Epithelial cell of esophagus (primary cell): ENCODE measurements around the gene RAD51B.

ENCODE experiments used
- DNase-seq: peaks from one replicate; pipeline ENCODE4 v3.0.0; 2010; ENCODE audit warnings: low read depth
- H3K4me3 ChIP-seq: 2 replicates; pipeline ENCODE4 v1.5.1; 2011; ENCODE audit warnings: mild to moderate bottlenecking, low read length, control low read depth
- CTCF ChIP-seq: IDR thresholded peaks from 2 replicates; pipeline ENCODE4 v1.5.1; 2011; ENCODE audit warnings: low read depth, mild to moderate bottlenecking, low read length, control low read depth, inconsistent platforms; ENCODE audit not compliant: insufficient read depth; ENCODE audit errors: missing control alignments

Gene RAD51B

DNA sequence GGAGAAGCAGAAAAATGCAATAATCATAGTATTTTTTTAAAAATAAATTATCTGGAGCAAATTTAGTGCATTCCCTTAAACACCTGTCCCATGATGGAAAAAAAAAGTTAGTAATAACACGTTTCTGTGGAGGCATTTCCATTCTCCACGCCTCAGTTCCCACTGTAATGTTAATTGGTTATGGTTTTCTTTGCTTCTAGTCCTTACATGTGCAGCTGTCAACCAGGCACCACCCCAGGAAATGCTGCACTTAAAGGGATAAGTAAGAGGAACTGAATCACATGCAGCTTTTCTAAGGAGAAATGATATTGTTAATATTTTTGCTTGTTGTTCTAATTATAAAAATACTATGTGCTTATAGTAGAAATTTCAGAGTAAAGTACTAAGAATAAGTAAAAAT lies 733.0 kb downstream of the RAD51B start:
- no peak for TF ChIP-seq CTCF
- H3K4me3 ChIP-seq = no peak overlapping the region
- peak; percentile 78 for DNase-seq

DNA sequence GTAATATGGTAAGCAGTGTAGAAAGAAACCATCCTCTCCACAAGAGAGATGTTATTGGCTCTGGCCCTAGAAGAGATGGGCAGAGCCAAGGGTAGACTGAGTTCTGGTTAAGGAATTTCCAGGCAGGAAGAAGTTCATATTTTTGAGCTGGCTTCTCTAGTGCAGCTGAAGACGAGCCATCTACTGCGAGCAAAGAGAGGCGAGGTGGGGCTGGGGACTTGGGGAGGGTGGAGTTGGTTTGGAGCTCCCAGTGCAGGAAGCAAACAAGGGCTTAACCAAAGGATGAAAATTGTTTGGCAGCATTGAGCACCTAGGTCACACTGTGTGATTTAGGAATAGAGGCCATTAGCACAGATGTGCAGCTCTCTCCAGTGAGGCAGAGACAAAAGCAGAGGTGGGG lies 733.7 kb downstream of the RAD51B start:
- no peak for TF ChIP-seq CTCF
- H3K4me3 ChIP-seq = no peak overlapping the region
- DNase-seq = no peak

DNA sequence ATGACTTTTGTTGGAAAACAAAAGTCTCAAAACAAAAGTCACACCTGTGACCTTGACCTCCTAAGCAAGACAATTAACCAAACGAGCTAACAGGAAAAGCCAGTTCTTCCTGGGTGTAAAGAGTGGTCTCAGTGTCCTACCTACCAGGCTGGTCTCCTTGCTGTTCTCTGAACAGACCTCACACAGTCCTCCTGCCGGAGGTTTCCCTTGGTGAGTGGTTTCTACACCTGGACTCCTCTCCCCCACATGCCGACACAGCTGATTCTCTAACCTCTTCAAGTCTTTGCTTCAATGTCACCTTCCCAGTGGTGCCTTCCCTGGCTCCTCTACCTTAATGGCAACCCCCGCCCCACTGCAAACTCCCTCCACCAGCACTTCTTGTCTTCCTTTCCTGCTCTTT lies 734.7 kb downstream of the RAD51B start:
- no peak for DNase-seq
- no peak overlapping the region for H3K4me3 ChIP-seq
- TF ChIP-seq CTCF = no peak

- DNase-seq = no peak
- no peak overlapping the region for H3K4me3 ChIP-seq
- no peak for TF ChIP-seq CTCF
Measured at GRCh38 chr14:68556253-68556652, 736.7 kb downstream of the RAD51B start.

- no peak overlapping the region for H3K4me3 ChIP-seq
- no peak for TF ChIP-seq CTCF
- DNase-seq = no peak
Measured at GRCh38 chr14:68557648-68558047, 738.1 kb downstream of the RAD51B start.

DNA sequence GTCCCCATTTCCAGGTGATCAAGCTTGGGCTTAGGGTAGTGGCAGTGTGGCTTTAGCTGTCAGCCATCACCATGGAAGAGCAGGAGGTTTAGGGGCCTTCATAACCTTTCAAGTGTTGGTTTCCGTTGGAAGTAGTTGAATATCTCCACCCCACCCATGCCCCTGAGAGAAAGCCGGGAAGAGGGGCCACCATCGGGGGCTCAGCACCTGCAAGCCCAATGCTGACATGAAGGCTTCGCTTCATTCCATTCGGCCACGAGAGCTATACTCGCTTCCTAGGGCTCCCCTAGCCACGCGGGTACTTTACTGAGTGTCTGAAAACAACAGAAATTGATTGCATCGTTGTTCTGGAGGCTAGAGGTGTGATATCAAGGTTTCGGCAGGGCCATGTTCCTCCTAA lies 738.5 kb downstream of the RAD51B start:
- no peak for DNase-seq
- no peak overlapping the region for H3K4me3 ChIP-seq
- no peak for TF ChIP-seq CTCF

GRCh38 chr14:68559949-68560348 lies 740.4 kb downstream of the RAD51B start:
- no peak for TF ChIP-seq CTCF
- DNase-seq = no peak
- no peak overlapping the region for H3K4me3 ChIP-seq
